Measurements from ENCODE around the gene PI16.
"Not testable (repeated sequence)": the region's sequence is repeated elsewhere in the genome, so short reads cannot be mapped to it uniquely, and the experiment has no call there.

- TF ChIP-seq SIN3A (IDR thresholded peaks at IDR 0.05; ENCODE audit: borderline replicate concordance, low read depth, low read length); EZH2phosphoT487 (IDR thresholded peaks at IDR 0.05; ENCODE audit: borderline replicate concordance, low read depth); YY1 (IDR thresholded peaks at IDR 0.05; ENCODE audit: low read depth): not testable (repeated sequence)
- TF ChIP-seq, protein P1, sequence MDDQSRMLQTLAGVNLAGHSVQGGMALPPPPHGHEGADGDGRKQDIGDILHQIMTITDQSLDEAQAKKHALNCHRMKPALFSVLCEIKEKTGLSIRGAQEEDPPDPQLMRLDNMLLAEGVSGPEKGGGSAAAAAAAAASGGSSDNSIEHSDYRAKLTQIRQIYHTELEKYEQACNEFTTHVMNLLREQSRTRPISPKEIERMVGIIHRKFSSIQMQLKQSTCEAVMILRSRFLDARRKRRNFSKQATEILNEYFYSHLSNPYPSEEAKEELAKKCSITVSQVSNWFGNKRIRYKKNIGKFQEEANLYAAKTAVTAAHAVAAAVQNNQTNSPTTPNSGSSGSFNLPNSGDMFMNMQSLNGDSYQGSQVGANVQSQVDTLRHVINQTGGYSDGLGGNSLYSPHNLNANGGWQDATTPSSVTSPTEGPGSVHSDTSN (IDR thresholded peaks at IDR 0.05) = not testable (repeated sequence)
- TF ChIP-seq, protein P2, sequence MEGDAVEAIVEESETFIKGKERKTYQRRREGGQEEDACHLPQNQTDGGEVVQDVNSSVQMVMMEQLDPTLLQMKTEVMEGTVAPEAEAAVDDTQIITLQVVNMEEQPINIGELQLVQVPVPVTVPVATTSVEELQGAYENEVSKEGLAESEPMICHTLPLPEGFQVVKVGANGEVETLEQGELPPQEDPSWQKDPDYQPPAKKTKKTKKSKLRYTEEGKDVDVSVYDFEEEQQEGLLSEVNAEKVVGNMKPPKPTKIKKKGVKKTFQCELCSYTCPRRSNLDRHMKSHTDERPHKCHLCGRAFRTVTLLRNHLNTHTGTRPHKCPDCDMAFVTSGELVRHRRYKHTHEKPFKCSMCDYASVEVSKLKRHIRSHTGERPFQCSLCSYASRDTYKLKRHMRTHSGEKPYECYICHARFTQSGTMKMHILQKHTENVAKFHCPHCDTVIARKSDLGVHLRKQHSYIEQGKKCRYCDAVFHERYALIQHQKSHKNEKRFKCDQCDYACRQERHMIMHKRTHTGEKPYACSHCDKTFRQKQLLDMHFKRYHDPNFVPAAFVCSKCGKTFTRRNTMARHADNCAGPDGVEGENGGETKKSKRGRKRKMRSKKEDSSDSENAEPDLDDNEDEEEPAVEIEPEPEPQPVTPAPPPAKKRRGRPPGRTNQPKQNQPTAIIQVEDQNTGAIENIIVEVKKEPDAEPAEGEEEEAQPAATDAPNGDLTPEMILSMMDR (IDR thresholded peaks at IDR 0.05) = not testable (repeated sequence)
Observed at GRCh38 chr6:36942329-36942728, 12.2 kb upstream of the PI16 start.
